ENCODE results near the gene HIC1.

GRCh38 chr17:2094891-2095535 lies 40.1 kb downstream of the HIC1 start:
- TF ChIP-seq EZH2 (IDR thresholded peaks at IDR 0.05; ENCODE audit: borderline replicate concordance, low read depth, low read length, poor library complexity, severe bottlenecking) (no peak), CTCF (conservative IDR thresholded peaks at IDR 0.05; ENCODE audit: low read depth, low read length) (peak; percentile 63)
